Activated CD4-positive, CD25-positive, alpha-beta regulatory T cell treated with anti-CD3 and anti-CD28 coated beads, Interleukin-2, amount 50 U/mL, for 24 hours (primary cell): ENCODE measurements around the gene PLEKHG4.

Experiments
- ATAC-seq, 2 donors: fragments of 150-1000 bp; cut with Tn5 transposase; one replicate each; pipeline ENCODE4 v1.10.0; 2021; ENCODE audit warnings: mild to moderate bottlenecking in 1 of 2, moderate library complexity in 1 of 2

Gene PLEKHG4

GRCh38 chr16:67327743-67328142 lies 48.4 kb downstream of the PLEKHG4 start:
- ATAC-seq = no peak

GRCh38 chr16:67329901-67330300 lies 50.6 kb downstream of the PLEKHG4 start:
- ATAC-seq = no peak

DNA sequence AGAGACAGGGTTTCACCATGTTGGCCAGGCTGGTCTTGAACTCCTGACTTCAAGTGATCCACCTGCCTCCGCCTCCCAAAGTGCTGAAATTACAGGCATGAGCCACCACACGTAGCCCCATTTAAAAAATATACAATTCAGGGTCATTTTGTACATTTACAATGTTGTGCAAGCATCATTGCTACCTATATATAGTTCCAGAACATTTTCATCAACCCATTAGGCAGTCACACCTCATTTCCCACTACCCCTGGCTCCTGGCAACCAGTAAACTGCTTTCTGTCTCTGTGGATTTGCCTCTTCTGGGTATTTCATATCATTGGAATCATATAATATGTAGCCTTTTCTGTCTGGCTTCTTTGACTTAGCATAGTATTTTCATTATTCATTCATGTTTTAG lies 54.0 kb downstream of the PLEKHG4 start:
- no peak for ATAC-seq

DNA sequence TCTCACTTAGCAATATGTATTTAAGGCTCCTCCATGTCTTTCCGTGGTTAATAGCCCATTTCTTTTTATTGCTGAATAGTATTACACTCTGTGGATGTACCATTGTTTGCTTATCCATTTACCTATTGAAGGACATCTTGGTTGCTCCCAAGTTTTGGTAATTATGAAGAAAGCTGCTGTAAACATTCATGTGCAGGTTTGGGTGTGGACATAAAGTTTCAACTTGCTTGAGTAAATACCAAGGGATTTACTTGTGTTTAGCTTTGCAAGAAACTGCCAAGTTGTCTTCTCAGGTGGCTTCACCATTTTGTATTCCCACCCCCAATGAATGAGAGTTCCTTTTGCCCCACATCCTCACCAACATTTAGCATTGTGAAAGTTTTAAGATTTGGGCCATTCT lies 56.8 kb downstream of the PLEKHG4 start:
- ATAC-seq = no peak

- no peak for ATAC-seq
Observed at GRCh38 chr16:67336648-67337047, 57.3 kb downstream of the PLEKHG4 start.
